OCI-LY7 (cell line): ENCODE measurements around the gene PCDH9.

Experiments used
- CTCF ChIP-seq: fragments of 200-600 bp; sonication (generic); conservative IDR thresholded peaks from 2 replicates; pipeline ENCODE4 v1.5.1; 2014; ENCODE audit warnings: mild to moderate bottlenecking, antibody characterized with exemption, low read length, moderate library complexity, mixed read lengths
- EZH2phosphoT487 ChIP-seq: fragments of 200-600 bp; sonication (generic); IDR thresholded peaks from 2 replicates; pipeline ENCODE4 v1.6.1; 2018; ENCODE audit warnings: low read depth, borderline replicate concordance, mild to moderate bottlenecking, mixed run types, antibody characterized with exemption, low read length, moderate library complexity, mixed read lengths

- no peak for TF ChIP-seq CTCF
- no peak for TF ChIP-seq EZH2phosphoT487
Measured at GRCh38 chr13:66461021-66461420, 769.1 kb downstream of the PCDH9 start.
